ENCODE measurements around the gene DPYD.

DPYD gene

DNA sequence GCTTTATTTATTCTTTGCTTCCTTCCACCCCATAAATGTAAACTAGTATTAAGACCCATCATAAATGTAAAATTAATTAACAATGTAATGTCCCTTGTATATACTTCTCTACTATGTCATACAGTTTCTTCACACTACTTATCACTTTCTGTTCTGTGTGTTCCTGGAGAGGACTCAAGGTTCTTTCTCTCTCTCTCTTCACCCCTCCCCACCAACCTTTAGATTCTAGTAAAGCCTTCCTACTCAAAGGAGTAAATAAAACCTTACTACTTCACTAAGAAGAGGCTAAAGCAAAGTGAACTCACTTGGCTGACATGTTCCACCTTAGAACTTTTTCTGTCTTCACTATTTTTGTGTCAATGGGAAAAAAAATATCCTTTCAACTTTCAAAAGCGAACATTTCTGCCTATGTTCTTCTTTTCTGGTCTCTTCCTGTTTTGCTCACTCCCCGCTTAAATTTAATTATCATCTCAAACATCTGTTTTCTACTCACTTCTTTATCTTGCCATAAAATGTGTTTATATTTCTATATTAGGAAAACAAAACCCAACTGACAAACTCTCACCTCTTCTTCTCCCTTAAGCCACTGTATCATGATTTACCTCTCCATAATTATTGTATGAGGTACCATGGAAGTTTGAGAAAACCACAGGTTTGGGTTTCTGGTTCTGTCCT is 260.3 kb downstream of the DPYD start:
- no peak for DNase-seq (ENCODE audit: low spot score)
- TF ChIP-seq, protein P1, sequence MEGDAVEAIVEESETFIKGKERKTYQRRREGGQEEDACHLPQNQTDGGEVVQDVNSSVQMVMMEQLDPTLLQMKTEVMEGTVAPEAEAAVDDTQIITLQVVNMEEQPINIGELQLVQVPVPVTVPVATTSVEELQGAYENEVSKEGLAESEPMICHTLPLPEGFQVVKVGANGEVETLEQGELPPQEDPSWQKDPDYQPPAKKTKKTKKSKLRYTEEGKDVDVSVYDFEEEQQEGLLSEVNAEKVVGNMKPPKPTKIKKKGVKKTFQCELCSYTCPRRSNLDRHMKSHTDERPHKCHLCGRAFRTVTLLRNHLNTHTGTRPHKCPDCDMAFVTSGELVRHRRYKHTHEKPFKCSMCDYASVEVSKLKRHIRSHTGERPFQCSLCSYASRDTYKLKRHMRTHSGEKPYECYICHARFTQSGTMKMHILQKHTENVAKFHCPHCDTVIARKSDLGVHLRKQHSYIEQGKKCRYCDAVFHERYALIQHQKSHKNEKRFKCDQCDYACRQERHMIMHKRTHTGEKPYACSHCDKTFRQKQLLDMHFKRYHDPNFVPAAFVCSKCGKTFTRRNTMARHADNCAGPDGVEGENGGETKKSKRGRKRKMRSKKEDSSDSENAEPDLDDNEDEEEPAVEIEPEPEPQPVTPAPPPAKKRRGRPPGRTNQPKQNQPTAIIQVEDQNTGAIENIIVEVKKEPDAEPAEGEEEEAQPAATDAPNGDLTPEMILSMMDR (IDR thresholded peaks at IDR 0.05; ENCODE audit: extremely low read depth, missing control alignments): no peak

DNA sequence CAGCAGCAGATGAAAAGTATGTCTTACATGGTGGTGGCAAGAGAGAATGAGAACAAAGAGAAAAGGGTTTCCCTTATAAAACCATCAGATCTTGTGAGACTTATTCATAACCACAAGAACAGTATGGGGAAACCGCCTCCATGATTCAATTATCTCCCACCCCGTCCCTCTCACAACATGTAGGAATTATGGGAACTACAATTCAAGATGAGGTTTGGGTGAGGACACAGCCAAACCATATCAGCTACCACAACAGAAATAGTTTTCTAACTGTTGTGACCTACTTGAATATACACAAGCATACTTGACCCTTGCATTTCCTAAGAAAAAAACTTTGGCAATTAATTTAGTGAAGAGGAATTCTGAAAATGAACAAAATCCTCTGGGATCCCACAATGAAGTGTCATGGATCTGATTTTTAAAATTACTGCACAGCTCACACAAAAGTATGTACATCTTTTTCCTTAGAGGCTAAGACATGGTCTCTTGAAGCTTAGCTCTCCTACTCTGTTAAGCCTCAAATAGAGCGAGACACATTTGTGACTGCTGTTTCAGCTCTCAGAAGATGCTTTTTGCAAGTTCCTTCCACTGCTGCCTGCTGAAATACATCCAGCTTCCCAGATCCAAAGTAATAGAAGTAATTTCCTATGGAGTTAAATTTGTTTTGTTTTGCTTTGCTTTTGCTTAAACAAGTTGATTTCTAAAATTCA is 265.8 kb downstream of the DPYD start:
- no peak for DNase-seq (ENCODE audit: low spot score)
- TF ChIP-seq, protein P1 (IDR thresholded peaks at IDR 0.05; ENCODE audit: extremely low read depth, missing control alignments): no peak

DNA sequence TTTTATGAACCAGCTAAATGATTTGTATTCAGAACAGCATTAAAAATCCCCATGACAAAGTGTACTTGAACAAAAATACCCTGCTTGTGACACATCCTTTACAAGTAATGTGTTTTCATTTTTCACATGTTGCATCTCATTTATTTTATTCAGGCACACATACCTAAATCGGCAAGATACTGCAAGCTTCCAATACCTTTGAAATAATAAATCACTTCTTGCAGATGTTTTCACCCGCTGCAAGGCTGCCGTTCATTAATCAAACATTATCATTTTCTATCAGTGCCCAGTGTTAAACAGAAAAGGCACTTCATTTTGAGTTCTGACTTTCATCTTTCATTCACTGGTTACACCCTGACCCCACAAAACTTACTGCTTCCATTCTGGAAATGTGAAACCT is 269.6 kb downstream of the DPYD start:
- TF ChIP-seq, protein P1 (IDR thresholded peaks at IDR 0.05; ENCODE audit: extremely low read depth, missing control alignments): no peak
- DNase-seq (ENCODE audit: low spot score): no peak

DNA sequence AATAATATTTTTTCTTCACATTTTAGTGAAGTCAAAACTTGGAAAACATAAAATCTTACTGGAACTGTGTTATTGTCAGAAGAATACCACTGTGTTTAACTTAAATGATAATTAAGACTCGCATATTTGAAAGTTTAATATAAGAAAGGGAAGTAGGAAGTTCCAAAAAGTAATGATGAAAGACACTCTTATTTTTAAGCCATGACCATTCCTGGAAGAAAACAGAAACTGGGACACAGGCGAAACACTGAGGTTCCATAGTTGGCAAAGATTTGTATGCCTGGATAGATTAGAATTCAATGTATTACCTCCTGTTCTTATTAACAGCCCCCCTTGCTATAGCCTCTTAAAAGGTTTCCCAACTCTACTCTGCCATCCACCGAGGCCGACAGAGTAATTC is 271.2 kb downstream of the DPYD start:
- TF ChIP-seq, protein P1 (IDR thresholded peaks at IDR 0.05; ENCODE audit: extremely low read depth, missing control alignments): no peak
- no peak for DNase-seq (ENCODE audit: low spot score)

DNA sequence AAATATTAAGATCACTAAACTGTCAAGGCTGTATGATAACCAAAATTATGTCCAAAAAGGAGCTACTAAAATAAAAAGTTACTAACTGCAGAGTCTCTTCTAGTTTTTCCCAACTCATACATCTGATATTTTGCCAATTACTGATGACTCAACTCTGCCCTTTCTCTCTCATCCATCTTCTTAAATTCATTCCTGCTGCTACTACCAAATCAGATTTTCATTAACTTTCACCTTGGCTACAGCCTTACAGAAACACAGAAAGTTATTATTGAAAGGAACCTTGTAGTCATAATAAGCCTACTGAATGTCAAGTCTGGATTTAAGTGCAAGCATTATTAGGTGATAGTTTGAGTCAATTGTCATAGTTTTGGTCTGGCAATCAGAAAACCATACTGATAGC is 273.1 kb downstream of the DPYD start:
- DNase-seq (ENCODE audit: low spot score): no peak
- TF ChIP-seq, protein P1 (IDR thresholded peaks at IDR 0.05; ENCODE audit: extremely low read depth, missing control alignments): no peak

DNA sequence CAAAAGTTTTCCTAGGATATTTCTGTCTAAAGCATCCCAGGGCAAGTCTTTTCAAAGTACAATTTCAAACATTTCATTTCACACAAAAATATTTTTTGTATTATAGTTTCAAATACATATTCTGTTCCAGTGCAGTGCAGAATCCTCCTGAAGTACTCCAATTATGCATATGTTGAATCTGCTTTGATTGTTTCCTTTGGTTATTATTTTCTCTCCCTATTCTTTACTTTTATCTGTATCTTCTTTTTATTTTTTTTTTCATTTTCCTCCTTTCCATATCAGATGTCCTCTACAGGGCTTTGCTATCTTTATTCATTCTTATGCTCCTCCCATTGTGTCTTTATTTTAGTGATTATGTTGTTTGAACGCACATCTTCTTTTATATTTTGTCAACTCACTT is 274.8 kb downstream of the DPYD start:
- no peak for DNase-seq (ENCODE audit: low spot score)
- TF ChIP-seq, protein P1 (IDR thresholded peaks at IDR 0.05; ENCODE audit: extremely low read depth, missing control alignments): no peak

DNA sequence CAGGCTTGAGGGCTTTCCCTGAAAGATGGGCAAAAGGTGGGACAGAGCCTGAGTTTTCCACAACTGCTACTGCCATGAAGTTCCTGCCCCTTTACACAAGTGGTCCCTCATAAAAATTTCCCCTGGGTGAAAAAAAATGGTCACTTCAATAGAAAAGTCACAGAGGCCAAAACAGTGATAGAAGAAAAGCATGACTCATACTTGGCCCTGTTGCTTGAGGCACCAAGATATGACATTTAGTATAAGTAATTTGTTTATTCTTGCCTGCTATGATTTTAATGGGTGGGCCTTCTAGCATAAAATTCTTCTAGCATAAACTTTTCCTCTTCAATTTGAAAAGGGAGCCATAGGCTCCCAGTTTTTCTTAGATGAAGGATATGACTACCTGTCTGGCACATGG is 280.2 kb downstream of the DPYD start:
- TF ChIP-seq, protein P1 (IDR thresholded peaks at IDR 0.05; ENCODE audit: extremely low read depth, missing control alignments): no peak

More for the DNA sequence above, 280.2 kb downstream of the DPYD start:
- no peak for DNase-seq (ENCODE audit: low spot score)

All from GM20000 (cell line).